ENCODE data around the gene SMAD6.

The SMAD6 gene

GRCh38 chr15:66763186-66764071 lies 61.4 kb downstream of the SMAD6 start:
- H3K36me3 ChIP-seq (ENCODE audit: control insufficient read depth in 1 of 2, insufficient read depth in 2 of 2, low read length in 2 of 2): no peaks in the 10 kb centered on the region
- peak overlapping the region; percentile 60 for H3K27ac ChIP-seq (ENCODE audit: low read length)
- H3K4me3 ChIP-seq (ENCODE audit: low read depth in 1 of 2, low read length in 2 of 2): no peak overlapping the region
- H3K27me3 ChIP-seq (ENCODE audit: low read depth, low read length): no peaks in the 10 kb centered on the region
- H3K9me3 ChIP-seq (ENCODE audit: control insufficient read depth in 1 of 2, low read length in 2 of 2): no peaks in the 10 kb centered on the region
- peaks cover 31 to 43% of the 10 kb centered on the region in 2 donors for H3K4me1 ChIP-seq (ENCODE audit: control insufficient read depth in 1 of 2, insufficient read depth in 2 of 2, low read length in 2 of 2)

- Histone ChIP-seq H3K4me3 (ENCODE audit: low read depth in 1 of 2, low read length in 2 of 2) (no peak overlapping the region), H3K4me1 (ENCODE audit: control insufficient read depth in 1 of 2, insufficient read depth in 2 of 2, low read length in 2 of 2) (peaks cover 31 to 43% of the 10 kb centered on the region in 2 donors), H3K27me3 (ENCODE audit: low read depth, low read length) (no peaks in the 10 kb centered on the region), H3K27ac (ENCODE audit: low read length) (peak overlapping the region; percentile 3), H3K36me3 (ENCODE audit: control insufficient read depth in 1 of 2, insufficient read depth in 2 of 2, low read length in 2 of 2) (no peaks in the 10 kb centered on the region), H3K9me3 (ENCODE audit: control insufficient read depth in 1 of 2, low read length in 2 of 2) (no peaks in the 10 kb centered on the region)
These were observed 62.2 kb downstream of the SMAD6 start for GRCh38 chr15:66764072-66764786.

- H3K27ac ChIP-seq (ENCODE audit: low read length): peak overlapping the region; percentile 56
- H3K4me1 ChIP-seq (ENCODE audit: control insufficient read depth in 1 of 2, insufficient read depth in 2 of 2, low read length in 2 of 2): peaks cover 34 to 47% of the 10 kb centered on the region in 2 donors
These were observed 63.6 kb downstream of the SMAD6 start for GRCh38 chr15:66765478-66766281.

GRCh38 chr15:66766282-66767230 lies 64.5 kb downstream of the SMAD6 start:
- peaks cover 42 to 48% of the 10 kb centered on the region in 2 donors for H3K4me1 ChIP-seq (ENCODE audit: control insufficient read depth in 1 of 2, insufficient read depth in 2 of 2, low read length in 2 of 2)

More at GRCh38 chr15:66765478-66766281, 63.6 kb downstream of the SMAD6 start:
- Histone ChIP-seq H3K27me3 (ENCODE audit: low read depth, low read length) (no peaks in the 10 kb centered on the region), H3K36me3 (ENCODE audit: control insufficient read depth in 1 of 2, insufficient read depth in 2 of 2, low read length in 2 of 2) (no peaks in the 10 kb centered on the region), H3K4me3 (ENCODE audit: low read depth in 1 of 2, low read length in 2 of 2) (no peak overlapping the region), H3K9me3 (ENCODE audit: control insufficient read depth in 1 of 2, low read length in 2 of 2) (no peaks in the 10 kb centered on the region)

GRCh38 chr15:66767240-66767659 lies 65.2 kb downstream of the SMAD6 start:
- Histone ChIP-seq H3K27ac (ENCODE audit: low read length) (no peak overlapping the region), H3K4me3 (ENCODE audit: low read depth in 1 of 2, low read length in 2 of 2) (no peak overlapping the region), H3K4me1 (ENCODE audit: control insufficient read depth in 1 of 2, insufficient read depth in 2 of 2, low read length in 2 of 2) (peaks cover 42% of the 10 kb centered on the region in 2 donors), H3K27me3 (ENCODE audit: low read depth, low read length) (no peaks in the 10 kb centered on the region), H3K36me3 (ENCODE audit: control insufficient read depth in 1 of 2, insufficient read depth in 2 of 2, low read length in 2 of 2) (no peaks in the 10 kb centered on the region), H3K9me3 (ENCODE audit: control insufficient read depth in 1 of 2, low read length in 2 of 2) (no peaks in the 10 kb centered on the region)

More at GRCh38 chr15:66766282-66767230, 64.5 kb downstream of the SMAD6 start:
- H3K36me3 ChIP-seq (ENCODE audit: control insufficient read depth in 1 of 2, insufficient read depth in 2 of 2, low read length in 2 of 2): no peaks in the 10 kb centered on the region
- H3K4me3 ChIP-seq (ENCODE audit: low read depth in 1 of 2, low read length in 2 of 2): no peak overlapping the region
- no peaks in the 10 kb centered on the region for H3K9me3 ChIP-seq (ENCODE audit: control insufficient read depth in 1 of 2, low read length in 2 of 2)
- no peaks in the 10 kb centered on the region for H3K27me3 ChIP-seq (ENCODE audit: low read depth, low read length)
- no peak overlapping the region for H3K27ac ChIP-seq (ENCODE audit: low read length)

GRCh38 chr15:66768987-66769386 lies 67.0 kb downstream of the SMAD6 start:
- no peaks in the 10 kb centered on the region for H3K9me3 ChIP-seq (ENCODE audit: control insufficient read depth in 1 of 2, low read length in 2 of 2)
- peaks cover 41 to 43% of the 10 kb centered on the region in 2 donors for H3K4me1 ChIP-seq (ENCODE audit: control insufficient read depth in 1 of 2, insufficient read depth in 2 of 2, low read length in 2 of 2)
- no peaks in the 10 kb centered on the region for H3K27me3 ChIP-seq (ENCODE audit: low read depth, low read length)
- H3K27ac ChIP-seq (ENCODE audit: low read length): no peak overlapping the region
- no peak overlapping the region for H3K4me3 ChIP-seq (ENCODE audit: low read depth in 1 of 2, low read length in 2 of 2)
- no peaks in the 10 kb centered on the region for H3K36me3 ChIP-seq (ENCODE audit: control insufficient read depth in 1 of 2, insufficient read depth in 2 of 2, low read length in 2 of 2)

- H3K27ac ChIP-seq (ENCODE audit: low read length): no peak overlapping the region
- H3K36me3 ChIP-seq (ENCODE audit: control insufficient read depth in 1 of 2, insufficient read depth in 2 of 2, low read length in 2 of 2): no peaks in the 10 kb centered on the region
- H3K9me3 ChIP-seq (ENCODE audit: control insufficient read depth in 1 of 2, low read length in 2 of 2): no peaks in the 10 kb centered on the region
- peaks cover 36 to 51% of the 10 kb centered on the region in 2 donors for H3K4me1 ChIP-seq (ENCODE audit: control insufficient read depth in 1 of 2, insufficient read depth in 2 of 2, low read length in 2 of 2)
- H3K4me3 ChIP-seq (ENCODE audit: low read depth in 1 of 2, low read length in 2 of 2): no peak overlapping the region
- H3K27me3 ChIP-seq (ENCODE audit: low read depth, low read length): no peaks in the 10 kb centered on the region
These were observed 68.7 kb downstream of the SMAD6 start for GRCh38 chr15:66770518-66771350.

GRCh38 chr15:66771351-66771650 lies 69.3 kb downstream of the SMAD6 start:
- Histone ChIP-seq H3K27me3 (ENCODE audit: low read depth, low read length) (no peaks in the 10 kb centered on the region), H3K36me3 (ENCODE audit: control insufficient read depth in 1 of 2, insufficient read depth in 2 of 2, low read length in 2 of 2) (no peaks in the 10 kb centered on the region), H3K4me1 (ENCODE audit: control insufficient read depth in 1 of 2, insufficient read depth in 2 of 2, low read length in 2 of 2) (peaks cover 31 to 51% of the 10 kb centered on the region in 2 donors), H3K9me3 (ENCODE audit: control insufficient read depth in 1 of 2, low read length in 2 of 2) (no peaks in the 10 kb centered on the region), H3K27ac (ENCODE audit: low read length) (no peak overlapping the region), H3K4me3 (ENCODE audit: low read depth in 1 of 2, low read length in 2 of 2) (no peak overlapping the region)

- peaks cover 23 to 47% of the 10 kb centered on the region in 2 donors for H3K4me1 ChIP-seq (ENCODE audit: control insufficient read depth in 1 of 2, insufficient read depth in 2 of 2, low read length in 2 of 2)
- no peaks in the 10 kb centered on the region for H3K9me3 ChIP-seq (ENCODE audit: control insufficient read depth in 1 of 2, low read length in 2 of 2)
- no peak overlapping the region for H3K4me3 ChIP-seq (ENCODE audit: low read depth in 1 of 2, low read length in 2 of 2)
- no peaks in the 10 kb centered on the region for H3K27me3 ChIP-seq (ENCODE audit: low read depth, low read length)
- no peaks in the 10 kb centered on the region for H3K36me3 ChIP-seq (ENCODE audit: control insufficient read depth in 1 of 2, insufficient read depth in 2 of 2, low read length in 2 of 2)
- H3K27ac ChIP-seq (ENCODE audit: low read length): no peak overlapping the region
These were observed 70.6 kb downstream of the SMAD6 start for GRCh38 chr15:66772604-66773128.
